ENCODE data around the gene KRTAP12-4.
"Not testable (repeated sequence)": the region's sequence is repeated elsewhere in the genome, so short reads cannot be mapped to it uniquely, and the experiment has no call there.

The KRTAP12-4 gene

DNA sequence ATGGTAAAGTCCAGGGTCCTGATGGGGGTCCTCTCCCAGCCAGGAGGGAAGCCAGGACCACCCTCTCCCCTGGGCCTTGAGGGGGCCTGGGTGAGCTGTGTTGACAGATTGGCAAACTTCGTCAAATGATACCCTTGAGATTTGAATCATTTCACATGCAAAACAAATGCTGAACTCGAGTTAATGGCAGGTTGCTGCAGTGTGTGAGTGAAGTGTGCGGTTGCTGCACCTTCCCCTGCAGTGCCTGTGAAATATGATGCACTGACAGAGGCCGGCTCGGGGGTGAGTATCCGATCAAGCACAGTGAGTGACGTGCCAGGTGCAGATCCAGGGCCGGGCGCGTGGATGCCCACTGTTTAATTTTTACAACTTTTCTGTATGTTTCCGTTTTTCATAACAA, 33.2 kb upstream of the KRTAP12-4 start:
- DNase-seq (ENCODE audit: extremely low read depth in 1 of 2, low read depth in 1 of 2), result no peak

DNA sequence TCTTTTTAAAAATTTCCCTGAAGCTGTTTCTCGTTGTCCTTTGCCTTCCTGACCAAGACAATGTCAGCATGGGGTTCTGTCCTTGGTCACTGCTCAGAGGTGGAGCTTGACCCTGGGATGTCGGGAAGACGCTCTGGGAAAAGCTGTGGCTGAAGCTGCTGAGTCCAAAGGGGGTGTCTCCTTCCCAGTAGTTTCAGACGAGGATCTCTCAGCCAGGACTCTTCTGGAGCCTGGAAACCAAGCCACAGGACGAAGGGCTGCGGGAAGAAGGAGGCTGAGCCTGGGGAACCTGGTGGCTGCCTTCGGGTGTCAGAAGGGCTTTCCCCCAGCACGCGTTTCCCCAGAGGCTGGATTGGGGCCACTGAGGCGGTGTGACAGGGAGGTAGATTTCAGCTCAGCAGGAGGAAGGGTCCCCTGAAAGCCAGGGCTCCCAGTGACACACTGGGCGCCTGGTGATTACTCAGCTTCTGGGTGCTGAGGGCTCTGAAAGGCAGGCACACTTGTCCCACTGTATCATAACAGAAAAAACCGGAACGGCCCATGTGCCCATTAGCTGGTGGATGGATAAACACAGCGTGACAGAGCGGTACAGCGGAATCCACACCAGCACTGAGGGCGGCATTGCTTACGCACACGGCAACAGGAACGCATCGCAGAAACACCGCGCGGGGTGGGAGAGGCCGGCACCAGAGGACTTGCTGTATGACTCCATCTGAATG, 32.5 kb upstream of the KRTAP12-4 start:
- DNase-seq (ENCODE audit: extremely low read depth in 1 of 2, low read depth in 1 of 2), result no peak

DNA sequence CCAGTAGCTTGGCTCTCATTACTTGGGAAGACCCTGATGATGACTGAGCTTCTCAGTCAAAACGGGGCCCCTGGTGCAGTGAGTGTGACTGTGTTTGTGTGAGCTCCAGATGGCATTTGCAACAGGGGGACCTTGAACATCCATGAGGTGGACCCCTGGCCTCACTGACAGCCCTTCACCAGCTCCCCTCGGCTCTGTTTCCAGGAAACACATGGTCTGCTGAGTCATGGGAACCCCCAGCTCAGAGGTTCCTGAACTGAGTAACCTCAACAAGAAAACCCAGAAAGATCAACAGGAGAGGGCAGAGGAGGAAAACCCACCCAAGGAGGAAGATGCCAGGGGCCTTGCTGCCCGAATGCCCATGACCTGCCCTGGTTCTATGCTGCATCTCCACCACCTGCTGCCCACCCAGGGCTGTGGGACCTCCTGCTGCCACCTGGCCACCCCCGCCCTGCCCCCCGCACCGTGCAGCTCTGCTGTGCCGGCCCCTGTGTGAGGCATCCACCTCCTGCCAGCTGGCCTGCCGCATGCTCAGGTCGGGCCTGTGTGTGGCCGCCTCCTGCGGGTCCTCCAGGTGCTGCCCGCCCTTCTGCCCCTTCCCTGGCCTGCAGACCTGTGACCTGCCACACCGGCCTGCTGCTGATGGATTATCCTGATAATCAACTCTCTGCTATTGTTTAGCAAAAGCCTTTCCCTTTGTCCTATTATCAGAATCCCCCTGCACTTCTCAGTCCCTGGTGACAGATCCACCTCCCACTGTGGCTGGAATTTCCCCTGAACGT, 31.7 kb upstream of the KRTAP12-4 start:
- DNase-seq (ENCODE audit: extremely low read depth in 1 of 2, low read depth in 1 of 2), result no peak

DNA sequence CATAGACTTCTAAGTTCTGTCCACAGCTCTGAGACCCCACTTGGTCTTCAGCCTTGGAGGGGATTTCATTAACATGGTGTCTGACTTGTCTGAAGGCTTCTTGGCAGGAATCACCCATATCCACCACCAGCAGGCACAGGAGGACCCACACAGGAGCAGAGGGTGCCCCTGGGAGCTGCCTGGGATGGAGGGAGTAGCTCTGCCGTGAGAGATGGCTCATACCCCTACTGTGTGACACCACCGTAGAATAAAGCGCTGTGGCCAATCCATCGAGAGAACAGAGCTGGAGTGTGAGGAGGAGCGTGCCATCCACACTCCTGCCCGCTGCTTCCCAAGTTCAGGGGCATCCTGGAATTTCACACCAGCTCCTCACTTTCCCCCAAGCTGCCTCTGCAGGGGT, 30.6 kb upstream of the KRTAP12-4 start:
- not testable (repeated sequence) for DNase-seq (ENCODE audit: extremely low read depth in 1 of 2, low read depth in 1 of 2)

DNA sequence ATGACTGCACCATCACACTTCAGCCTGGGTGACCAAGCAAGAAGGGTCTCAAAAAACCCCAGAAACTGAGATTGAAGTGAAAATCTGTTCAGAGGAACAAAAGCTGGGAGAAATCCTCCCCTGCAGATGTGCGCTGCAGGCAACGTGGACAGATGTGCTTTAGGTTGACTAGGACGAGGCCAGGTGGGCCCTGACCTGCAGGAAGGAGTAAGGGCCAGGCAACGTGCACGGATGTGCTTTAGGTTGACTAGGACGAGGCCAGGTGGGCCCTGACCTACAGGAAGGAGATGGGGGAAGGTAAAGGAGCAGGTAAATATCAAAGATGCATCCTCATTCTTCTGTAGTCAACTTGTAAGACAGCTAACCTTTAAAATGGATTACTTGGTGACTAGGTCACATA, 30.0 kb upstream of the KRTAP12-4 start:
- DNase-seq (ENCODE audit: extremely low read depth in 1 of 2, low read depth in 1 of 2), result no peak

DNA sequence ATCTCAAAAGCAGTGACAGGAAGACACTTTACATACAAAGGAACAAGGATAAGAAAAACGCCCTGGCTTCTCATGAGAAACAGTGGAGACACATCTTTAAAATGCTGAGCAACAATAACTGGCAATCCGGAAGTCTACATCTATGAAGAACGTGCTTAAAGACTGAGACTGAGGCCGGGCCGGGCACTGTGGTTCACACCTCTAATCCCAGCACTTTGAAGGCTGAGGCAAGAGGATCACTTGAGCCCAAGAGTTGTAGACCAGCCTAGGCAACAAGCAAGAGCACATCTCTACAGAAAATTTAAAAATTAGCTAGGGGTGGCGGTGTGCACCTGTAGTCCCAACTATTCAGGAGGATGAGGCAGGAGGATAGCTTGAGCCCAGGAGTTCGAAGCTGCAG, 29.6 kb upstream of the KRTAP12-4 start:
- DNase-seq (ENCODE audit: extremely low read depth in 1 of 2, low read depth in 1 of 2), result no peak

DNA sequence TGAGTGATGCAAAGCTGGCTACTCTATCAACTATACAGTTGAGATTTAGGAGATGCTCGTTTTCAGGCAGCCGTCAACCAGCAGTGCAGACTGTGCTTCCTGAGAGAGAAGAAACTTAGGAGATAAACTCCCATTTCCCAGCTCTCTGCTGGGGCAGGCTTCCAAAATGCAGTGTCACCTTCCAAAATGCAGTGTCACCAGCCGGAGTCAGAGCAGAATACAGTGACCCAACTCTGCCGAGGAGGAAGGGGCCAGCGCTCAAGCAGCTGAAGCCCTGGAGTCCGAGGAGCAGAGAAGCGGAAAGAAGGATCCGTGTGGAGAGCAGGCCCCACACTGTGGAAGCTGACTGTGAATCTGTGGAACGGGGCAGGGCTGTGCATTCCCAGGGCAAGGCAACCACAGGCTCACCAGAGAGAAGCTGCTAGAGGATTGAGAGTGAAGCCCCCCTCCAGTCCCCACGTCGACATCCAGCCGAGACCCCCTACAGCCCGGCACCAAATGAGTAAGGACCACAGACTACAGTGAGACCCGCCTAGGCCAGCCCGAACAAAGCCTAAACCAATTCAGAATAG, 28.2 kb upstream of the KRTAP12-4 start:
- DNase-seq (ENCODE audit: extremely low read depth in 1 of 2, low read depth in 1 of 2), result no peak

DNA sequence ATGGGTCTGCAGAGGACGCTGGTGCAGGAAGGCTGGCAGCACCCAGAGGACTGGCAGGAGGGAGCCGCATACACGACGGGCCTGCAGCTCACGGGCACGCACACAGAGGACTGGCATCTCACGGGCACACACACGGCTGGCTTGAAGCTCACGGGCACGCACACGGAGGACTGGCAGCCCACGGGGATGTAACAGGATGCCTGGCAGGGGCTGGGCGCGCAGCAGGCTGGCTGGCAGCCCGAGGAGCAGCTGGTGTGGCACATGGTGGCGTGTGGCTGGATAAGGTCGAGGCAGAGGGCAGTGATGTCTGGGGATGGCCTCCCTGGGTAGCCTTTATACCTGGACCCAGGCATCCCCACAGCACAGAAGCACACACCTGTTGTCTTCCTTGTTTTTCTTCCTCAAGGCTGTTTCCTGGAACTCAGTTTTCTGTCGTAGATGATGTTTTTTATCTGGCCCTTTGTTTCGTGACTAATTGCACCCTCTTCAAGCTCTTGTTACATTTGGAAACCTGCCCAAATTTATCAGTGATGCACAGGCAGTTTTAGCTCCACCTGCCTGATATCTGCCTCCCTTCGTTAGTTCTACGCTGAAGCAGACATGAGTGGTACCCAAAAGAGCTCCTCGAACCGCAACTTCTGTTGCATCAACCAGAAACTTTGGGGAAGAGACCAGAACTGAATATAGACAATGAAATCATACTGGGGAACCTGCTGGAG, 27.6 kb upstream of the KRTAP12-4 start, which contains the start of gene KRTAP12-1:
Gene KRTAP12-1, minus strand, starts transcription at position 303 of the 719 bp plus-strand sequence. Its CDS starts 40 bp downstream, at position 263.
- no peak for DNase-seq (ENCODE audit: extremely low read depth in 1 of 2, low read depth in 1 of 2)

DNA sequence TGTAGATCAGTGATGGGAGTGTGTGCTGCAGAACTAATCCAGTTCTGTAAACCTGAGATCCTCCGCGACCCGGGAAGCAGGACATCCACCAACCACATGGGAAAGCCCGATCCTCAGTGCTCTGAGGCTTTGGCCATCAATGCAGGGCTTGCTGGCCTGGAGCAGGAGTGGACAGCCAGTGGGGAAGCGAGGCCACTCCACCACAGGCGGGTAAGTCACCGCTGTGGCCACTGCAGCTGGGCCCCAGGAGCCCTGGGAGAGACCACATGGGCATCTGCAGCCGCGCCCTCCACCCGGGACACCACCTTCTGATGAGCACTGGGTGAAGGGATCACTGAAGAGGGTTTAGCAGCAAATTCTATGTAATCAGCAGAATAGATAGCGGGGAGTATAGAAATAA, 26.7 kb upstream of the KRTAP12-4 start:
- no peak for DNase-seq (ENCODE audit: extremely low read depth in 1 of 2, low read depth in 1 of 2)

DNA sequence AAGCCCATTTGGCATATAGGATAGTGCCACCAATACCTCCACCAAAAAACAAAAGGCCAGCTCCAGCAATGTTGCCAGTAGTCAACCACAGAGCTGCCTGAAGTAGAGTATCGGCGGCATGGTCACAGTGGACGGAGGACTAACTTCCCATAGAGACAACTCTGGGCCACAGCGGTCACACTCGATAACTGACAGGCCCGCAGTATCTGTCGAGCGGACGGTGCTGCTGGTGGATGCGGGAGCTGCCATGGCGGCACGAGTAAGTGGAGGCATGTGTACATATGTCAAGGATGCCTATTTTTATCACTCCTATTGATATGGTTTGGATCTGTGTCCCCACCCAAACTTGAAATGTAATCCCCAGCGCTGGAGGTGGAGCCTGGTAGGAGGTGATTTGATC, 23.4 kb upstream of the KRTAP12-4 start:
- no peak for DNase-seq (ENCODE audit: extremely low read depth in 1 of 2, low read depth in 1 of 2)

DNA sequence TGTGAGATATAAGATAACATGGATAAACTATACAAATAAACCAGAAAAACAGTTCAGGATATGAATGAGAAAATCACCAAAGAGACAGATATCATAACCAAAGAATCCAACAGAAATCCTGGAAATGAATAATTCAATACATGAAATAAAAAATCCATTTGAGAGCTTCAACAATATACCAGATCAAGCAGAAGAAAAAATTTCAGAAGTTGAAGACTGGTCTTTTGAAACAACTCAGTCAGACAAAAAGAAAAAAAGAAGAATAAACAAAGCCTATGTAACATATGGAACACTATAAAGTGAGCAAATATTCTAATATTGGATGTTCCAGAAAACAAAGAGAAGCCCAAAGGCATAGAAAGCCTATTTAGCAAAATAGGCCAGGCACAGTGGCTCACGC, 17.5 kb upstream of the KRTAP12-4 start:
- DNase-seq (ENCODE audit: extremely low read depth in 1 of 2, low read depth in 1 of 2), result no peak

DNA sequence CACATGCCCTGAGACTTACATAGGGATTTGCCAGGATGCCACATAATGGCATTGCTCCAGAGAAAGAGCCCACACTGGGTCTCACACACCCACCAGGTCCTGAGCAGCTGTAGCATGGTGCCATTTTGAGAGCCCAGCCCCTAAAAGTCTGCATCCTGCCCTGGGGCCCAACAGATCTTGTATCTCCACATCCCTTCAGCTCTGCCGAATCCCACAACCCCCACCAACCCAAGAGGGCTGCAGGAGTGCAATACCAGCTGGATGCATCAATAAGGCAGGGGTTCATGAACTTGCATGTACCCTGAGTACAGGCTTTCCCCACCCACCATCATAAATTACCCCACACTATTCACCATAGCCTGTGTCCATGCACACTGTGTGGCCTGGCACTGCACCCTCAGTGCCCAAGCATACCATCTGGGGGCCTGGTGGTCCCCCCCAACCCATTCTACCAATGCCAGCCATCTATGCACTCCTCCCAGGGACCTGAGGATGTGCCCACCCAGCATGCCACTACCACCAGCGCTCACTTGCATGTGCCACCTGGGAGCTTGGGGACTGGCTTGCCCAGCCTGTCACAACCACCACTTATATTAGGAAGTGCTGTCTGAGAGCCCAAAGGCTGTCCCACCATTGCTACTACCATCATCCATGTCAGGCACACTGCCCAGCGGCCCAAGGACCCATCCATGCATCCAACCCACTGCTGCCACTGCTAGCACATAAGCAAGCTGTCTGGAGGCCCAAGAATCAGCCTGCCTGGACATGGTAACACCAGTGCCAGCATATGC, 16.4 kb upstream of the KRTAP12-4 start:
- DNase-seq (ENCODE audit: extremely low read depth in 1 of 2, low read depth in 1 of 2), result no peak

DNA sequence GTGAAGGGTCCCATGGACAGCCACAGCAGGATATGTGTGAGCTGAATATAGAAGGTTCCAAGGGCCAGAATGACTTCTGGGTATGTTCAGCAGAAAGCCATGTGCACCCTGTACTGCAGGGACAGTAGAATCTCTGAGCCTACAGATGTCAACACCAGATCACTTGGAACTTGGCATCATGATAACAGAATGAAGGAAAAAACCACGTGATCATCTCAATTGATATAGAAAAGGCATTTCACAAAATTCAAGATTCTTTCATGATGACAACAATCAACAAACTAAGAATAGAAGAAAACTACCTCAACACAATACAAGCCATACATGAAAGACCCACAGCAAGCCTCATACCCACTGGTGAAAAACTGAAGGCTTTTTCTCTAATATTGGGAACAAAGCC, 13.2 kb upstream of the KRTAP12-4 start:
- DNase-seq (ENCODE audit: extremely low read depth in 1 of 2, low read depth in 1 of 2), result no peak

DNA sequence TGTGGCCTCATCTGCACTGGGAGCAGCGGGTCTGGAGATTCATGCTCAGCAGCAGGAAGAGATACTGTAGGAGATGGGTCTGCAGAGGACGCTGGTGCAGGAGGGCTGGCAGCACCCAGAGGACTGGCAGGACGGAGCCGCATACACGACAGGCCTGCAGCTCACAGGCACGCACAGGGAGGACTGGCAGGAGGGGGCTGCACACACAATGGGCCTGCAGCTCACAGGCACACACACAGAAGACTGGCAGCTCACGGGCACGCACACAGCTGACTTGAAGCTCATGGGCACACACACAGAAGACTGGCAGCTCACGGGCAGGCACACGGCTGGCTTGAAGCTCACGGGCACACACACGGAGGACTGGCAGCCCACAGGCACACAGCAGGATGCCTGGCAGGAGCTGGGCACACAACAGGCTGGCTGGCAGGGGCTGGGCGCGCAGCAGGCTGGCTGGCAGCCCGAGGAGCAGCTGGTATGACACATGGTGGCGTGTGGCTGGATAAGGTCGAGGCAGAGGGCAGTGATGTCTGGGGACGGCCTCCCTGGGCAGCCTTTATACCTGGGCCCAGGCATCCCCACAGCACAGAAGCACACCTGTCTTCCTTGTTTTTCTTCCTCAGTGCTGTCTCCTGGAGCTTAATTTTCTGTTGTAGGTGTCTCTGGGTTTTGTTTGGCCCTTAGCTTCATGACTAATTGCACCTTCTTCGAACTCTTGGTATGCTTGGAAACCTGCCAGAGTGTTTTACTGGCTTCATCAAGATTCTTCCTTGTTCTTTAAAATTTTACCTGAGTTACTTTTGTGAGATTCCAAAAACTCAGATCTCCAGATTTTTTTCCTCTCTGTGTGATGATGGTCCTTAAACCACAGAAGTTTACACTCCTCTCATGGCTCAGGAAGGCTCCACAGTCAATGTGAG, 12.2 kb upstream of the KRTAP12-4 start, which contains the start of gene KRTAP12-2:
Gene KRTAP12-2, minus strand, starts transcription at position 527 of the 920 bp plus-strand sequence. Its CDS starts 41 bp downstream, at position 486.
- no peak for DNase-seq (ENCODE audit: extremely low read depth in 1 of 2, low read depth in 1 of 2)

DNA sequence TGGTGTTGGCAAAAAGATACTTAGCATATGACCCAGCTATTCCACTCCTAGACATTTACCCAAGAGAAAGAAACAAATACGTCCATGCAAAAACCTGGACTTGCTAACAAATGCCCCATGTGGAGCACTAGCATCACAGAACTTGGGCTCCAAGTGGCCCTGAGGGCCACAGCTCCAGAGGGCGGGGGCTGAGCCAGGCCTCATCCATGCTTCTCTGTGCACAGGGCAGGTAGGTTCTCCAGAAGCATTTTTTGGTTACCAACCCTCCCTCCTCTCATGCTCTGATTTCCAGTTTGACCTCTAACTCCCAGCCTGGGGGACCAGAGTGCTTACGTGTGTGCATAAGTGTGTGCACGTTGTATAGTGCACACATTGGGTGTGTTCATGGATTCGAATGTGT, 10.2 kb upstream of the KRTAP12-4 start:
- DNase-seq (ENCODE audit: extremely low read depth in 1 of 2, low read depth in 1 of 2), result no peak

DNA sequence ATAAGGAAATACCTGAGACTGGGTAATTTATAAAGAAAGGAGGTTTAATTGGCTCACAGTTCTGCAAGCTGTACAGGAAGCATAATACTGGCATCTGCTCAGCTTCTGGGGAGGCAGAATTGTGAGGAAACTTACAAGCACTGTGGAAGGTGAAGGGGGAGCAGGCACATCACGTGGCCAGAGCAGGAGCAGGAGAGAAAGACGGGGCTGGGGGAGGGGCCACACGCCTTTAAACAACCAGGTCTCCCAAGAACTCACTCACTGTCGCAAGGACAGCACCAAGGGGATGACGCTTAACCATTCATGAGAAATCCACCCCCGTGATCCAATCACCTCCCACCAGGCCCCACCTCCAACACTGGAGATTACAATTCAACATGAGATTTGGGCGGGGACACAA, 7.1 kb upstream of the KRTAP12-4 start:
- not testable (repeated sequence) for DNase-seq (ENCODE audit: extremely low read depth in 1 of 2, low read depth in 1 of 2)

DNA sequence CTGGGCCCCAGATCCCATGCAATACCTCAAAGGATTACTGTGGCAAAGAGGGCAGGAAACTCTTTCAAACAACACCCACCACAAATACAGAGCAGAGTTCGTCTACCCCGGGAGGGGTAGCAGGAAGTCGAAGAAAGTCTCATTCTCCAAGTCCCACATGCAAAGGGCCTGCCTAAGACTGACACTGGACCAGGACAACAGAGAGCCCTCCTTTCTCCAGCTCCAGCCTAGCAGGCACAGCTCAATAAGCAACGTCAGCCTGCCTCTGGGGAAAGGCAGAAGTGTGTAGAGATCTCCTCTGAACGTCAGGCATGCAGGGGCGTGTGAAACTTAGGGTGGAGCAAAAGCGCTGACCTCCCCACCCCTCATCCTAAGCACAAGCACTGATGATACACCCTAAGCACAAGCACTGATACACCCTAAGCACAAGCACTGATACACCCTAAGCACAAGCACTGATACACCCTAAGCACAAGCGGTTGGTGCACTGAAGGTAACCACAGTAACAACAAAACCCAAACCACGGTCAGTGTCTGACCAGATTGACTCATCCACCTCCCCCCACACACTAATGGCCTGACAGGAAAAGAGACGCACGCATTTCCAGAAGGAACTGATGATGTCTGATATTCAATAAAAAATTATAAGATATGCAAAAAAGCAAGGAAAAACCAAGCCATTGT, 4.6 kb upstream of the KRTAP12-4 start:
- DNase-seq (ENCODE audit: extremely low read depth in 1 of 2, low read depth in 1 of 2), result no peak

DNA sequence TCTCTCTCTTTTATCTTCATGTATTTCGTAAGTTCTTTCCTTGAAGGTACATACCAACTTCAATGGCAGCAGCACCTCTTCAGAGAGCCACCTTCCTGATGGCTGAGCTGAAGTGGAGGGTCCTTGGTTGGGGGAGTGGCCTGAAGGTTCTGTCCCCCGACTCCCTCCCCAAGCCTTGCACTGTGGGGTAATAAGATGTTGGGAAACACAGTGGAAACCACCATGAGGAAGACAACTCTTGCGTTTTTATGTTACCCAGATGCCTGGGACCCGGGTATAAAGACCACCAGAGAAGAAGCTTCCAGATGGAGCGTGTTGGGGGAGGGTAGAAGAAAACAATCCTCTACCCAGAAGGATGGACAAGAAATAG, 4.1 kb upstream of the KRTAP12-4 start:
- no peak for DNase-seq (ENCODE audit: extremely low read depth in 1 of 2, low read depth in 1 of 2)
